Activated CD8-positive, alpha-beta memory T cell treated with anti-CD3 and anti-CD28 coated beads, Interleukin-2, amount 50 U/mL, for 1 hour (primary cell): Measurements from ENCODE around the gene MYO1D.
"Not testable (repeated sequence)": the region's sequence is repeated elsewhere in the genome, so short reads cannot be mapped to it uniquely, and the experiment has no call there.

Experiments used
- DNase-seq: peaks from one replicate; pipeline ENCODE4 v3.0.0-alpha.2; 2020; ENCODE audit errors: extremely low read depth

MYO1D gene

DNA sequence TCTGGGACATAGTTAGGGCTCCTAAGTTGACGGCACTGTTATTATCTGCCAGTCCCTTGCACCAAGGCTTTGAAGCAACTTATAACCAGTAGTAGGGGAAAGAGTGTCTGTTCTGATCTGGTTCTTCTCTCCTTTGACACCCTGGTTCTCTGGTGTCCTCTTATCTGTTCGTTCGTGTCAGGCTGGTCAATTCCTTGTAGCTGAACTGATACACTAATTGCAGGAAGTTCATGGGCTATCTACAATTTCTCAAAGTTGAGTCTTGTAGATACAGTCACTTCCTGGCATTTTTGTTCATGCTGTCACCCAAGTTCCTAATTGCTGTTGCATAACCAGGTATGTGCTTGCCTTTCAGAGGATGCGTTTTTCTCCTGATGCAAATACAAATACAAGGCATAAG is 17.3 kb upstream of the MYO1D start:
- DNase-seq, result no peak

DNA sequence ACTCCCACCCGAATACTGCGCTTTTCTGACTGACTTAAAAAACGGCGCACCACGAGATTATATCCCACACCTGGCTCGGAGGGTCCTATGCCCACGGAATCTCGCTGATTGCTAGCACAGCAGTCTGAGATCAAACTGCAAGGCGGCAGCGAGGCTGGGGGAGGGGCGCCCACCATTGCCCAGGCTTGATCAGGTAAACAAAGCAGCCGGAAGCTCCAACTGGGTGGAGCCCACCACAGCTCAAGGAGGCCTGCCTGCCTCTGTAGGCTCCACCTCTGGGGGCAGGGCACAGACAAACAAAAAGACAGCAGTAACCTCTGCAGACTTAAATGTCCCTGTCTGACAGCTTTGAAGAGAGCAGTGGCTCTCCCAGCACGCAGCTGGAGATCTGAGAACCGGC is 10.5 kb upstream of the MYO1D start:
- not testable (repeated sequence) for DNase-seq

DNA sequence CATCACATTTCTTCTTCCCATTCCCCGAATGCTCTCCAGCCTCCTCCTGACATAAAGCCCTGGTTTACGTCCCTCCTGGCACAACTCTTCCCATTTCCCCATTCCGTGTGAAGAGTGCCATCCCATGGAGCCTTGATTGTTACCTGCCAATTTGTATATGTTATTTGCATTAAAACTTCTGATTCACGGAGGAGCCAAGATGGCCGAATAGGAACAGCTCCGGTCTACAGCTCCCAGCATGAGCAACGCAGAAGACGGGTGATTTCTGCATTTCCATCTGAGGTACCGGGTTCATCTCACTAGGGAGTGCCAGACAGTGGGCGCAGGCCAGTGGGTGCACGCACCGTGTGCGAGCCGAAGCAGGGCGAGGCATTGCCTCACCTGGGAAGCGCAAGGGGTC is 10.0 kb upstream of the MYO1D start:
- not testable (repeated sequence) for DNase-seq

DNA sequence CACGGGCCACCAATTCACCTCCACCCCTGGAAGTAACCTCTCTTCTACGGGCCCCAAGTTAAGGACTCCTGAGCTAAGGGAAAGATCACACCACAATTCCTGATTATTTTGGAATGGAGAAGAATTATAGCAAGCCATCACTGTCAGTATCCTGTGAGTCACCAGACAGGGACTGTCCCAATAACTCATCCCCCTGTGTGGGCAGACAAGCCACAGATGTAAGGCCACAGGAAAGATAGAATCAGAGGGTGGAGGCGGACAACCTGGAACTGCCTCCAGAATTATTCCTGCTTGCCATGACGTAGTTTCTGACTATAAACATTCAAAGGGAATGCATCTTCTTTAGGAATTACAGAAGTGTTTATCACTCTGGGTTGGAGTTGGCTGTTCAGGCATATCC is 5.8 kb upstream of the MYO1D start:
- no peak for DNase-seq

DNA sequence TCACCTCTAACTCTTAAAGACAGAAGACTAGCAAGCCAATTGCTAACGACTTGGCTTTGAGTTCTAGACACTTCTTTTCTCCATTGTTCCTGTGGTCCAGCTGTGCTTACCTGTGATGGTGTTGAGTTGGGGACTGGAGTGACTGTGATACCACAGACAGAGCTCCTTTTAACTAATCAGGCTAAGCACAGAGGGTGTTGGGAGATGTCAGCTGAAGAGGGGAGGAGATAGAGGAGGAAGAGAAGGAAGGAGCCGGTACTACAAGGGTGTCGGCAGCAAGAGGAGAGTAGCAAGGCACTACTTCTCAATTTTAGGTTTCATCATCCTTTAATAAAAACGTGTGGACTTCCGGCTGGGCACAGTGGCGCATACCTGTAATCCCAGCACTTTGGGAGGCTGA is 5.1 kb upstream of the MYO1D start:
- no peak for DNase-seq

DNA sequence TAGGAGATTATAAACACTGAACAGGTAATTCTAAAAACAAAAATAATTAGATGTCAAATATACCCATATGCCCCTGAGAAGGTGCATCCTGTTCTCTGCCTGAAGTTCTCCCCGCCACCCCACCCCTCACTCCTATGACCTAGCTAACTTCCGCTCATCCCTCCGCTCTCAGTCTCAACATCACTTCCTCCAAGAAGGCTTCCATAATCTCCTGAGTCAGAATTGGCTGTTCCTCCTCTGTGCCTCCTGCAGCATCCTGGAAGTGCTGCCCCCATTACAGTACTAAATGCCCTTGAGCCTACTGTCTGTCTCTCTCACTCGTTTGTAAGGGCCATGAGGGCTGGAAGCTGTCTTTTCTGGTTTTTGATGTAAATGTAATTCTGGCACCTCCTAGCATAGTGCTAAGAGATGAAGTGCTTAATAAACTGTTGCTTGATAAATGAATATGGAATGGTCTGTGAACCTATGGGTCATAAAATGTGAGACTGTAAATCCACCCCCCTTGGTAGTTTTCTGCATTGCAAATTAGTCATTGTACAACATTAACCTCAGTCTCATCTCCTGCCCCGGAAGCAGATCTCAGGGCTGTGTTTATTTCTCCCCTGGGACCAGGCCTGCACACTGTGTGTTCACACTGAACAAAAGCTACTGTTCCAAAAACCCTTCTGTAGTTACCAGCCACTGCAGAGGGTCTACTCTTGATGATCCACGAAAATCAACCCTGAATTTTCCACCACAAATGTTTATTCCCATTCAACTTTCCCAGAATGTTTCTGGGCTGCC is 3.9 kb upstream of the MYO1D start:
- no peak for DNase-seq

DNA sequence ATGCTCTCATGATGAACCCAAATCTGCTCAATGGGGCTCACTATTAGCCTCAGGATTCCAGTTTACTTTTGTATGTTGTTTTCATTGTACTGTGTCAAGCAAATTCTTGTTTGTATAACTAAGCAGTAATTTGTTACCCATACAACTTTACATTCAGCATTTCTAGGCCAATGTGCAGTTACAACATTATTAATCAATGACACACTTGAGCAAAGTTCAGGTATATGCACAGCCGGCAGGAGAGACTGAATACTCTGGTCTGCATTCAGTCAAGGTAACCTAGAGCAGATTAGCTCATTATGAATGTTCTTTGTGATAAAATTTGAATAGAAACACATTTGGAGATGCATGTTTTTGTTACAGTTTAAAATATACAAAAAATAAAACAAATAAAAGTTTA is 2.2 kb upstream of the MYO1D start:
- DNase-seq, result no peak

DNA sequence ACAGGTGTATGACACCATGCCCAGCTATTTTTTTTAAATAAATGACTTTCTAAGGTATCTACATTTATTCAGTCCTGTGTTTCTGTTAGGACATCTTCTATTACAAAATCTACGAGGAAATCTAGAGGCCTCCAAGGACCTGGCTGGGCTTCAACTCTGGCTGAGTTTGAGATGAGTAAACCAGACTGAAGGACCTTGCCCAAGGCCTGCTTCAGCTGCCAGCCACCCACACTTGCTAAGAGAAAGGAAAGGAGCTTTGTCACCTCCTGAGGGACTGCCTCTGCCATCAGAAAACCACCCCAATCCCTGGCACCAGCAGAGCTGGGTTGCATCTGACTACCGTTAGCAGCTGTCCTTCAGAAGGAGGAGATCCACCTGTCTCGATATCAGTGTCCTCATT is 1.3 kb upstream of the MYO1D start:
- DNase-seq, result no peak

DNA sequence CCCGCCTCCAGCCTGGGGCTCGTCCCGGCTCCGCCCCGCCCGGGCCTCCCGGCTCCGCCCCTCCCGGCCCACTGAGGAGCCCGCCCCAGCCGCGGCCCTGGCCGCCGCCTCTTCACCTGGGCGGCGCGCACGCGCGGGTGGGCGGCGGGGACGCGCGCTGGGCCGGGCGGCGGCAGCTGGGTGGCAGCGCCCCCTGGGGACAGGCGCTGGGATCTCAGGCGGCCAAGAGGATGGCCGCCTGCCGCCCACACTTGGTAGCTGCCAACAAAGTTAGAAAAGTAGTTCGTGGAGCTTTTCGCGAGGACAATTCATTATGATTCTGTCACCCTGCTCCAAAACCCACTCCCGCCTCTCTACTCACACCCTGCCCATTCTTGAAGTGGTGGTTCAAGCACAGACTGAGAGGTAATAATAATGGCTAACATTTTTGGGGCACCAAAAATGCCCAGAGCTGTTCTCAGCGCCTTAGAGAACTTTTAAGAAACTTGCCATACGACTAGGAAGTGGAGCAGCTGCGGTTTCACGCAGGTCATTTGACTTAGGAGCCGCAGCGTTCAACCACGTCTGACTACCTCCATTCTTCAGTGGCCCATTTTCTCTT is 340 bp upstream of the MYO1D start:
- DNase-seq, result peak; percentile 48

DNA sequence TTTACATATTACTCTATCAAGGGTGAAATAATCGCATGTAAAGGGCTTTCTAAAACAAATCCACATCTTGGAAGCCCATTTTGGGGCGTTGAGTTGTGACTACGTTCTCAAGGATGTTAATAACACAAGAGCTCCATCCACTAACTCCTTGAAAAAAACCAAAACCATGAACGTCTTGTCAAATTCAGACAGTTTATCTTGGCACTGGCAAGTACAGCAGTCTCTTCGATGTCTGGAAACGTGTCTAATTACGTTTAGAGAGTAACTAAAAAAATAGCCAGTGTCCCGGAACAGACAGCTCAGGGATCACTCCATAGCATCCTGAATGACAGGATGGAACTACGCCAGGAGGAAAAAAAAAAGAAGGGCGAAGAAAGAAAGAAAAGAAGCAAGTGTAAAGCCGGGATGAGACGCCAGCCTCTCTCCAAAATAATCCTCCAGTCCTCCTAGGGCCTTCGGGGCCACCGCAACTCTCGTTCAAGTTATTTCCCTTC is 954 bp downstream of the MYO1D start:
- DNase-seq, result no peak

DNA sequence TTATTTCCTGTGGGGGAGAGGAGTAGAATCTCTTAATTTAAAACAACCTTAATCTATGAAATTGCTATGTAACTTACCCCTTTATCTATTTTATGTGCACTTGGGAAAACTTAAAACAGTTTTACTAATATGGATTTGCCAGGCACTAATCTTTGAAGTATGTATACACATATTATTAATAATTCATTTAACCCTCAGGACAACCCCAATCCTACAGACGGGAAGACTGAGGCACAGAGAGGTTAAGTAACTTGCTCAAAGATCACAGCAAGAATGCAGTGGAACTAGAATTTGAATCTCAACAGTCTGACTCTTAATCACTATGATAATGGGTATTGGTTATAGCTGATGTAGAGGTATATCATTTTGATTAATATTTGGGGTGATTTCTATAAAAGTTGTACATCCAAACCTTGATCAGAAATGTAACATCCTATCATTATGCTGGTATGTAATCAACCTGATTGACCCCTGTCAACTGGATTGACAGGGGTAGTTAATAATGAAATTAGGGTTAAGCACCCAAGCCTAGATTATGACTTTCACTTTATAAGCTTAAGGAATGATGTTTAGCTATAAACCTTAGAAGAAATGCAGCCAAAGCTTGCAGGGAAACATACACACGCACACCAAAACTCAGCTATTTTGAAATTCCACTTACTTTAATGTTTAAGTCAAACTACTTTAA is 1.6 kb downstream of the MYO1D start:
- DNase-seq, result no peak

DNA sequence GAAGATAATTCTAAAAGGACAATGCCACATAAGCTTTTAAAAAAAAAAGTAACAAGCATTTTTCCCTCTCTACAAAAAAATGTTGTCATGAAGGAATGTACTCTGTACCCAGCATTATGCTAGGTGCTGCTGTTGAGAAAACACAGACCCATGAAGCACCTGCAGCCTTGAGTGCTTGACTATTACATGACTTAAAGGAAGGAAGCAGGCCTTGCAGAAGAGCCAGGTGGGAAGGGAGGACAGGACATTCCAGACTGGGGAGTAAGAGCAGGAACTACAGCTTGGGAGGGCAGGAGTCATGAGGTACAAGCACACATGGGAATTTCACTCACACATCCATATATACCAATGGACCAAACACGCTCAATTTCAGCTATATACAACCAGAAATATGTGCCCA is 3.8 kb downstream of the MYO1D start:
- DNase-seq, result no peak

DNA sequence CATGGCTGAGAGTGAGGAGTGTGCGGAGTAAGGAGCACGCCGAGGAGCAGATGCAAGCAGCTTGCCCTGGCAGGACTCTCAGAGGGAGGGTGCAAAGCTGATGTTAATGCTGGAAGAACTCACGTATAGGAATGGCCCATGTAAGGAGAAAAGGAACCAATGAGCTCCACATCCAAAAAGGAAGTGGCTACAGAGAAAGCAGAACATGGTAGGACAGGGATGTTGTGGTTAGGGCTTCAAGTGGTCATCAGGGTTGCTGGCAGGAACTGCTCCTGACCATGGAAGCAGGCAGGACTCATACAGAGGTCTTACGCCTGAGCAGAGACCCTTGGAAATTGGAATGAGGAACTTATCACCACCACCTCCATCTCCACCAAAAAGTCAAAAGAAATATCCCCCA is 5.2 kb downstream of the MYO1D start:
- no peak for DNase-seq

DNA sequence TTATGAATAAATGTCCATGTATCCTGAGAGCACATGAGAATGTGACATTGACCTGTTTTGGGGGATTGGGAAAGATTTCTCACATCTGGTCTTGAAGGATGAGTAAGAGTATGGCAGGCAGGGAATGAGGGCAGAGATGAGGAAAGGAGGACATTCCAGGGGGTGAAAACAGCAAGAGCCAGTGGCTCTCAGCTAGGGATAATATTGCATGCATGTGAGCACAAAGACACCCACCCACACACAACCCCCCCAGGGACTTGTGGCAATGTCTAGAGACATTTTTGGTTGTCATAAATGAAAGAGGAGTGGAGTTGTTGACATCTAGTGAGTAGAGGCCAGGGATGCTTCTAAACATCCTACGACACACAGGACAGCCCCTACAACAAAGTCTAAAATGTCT is 6.0 kb downstream of the MYO1D start:
- no peak for DNase-seq

DNA sequence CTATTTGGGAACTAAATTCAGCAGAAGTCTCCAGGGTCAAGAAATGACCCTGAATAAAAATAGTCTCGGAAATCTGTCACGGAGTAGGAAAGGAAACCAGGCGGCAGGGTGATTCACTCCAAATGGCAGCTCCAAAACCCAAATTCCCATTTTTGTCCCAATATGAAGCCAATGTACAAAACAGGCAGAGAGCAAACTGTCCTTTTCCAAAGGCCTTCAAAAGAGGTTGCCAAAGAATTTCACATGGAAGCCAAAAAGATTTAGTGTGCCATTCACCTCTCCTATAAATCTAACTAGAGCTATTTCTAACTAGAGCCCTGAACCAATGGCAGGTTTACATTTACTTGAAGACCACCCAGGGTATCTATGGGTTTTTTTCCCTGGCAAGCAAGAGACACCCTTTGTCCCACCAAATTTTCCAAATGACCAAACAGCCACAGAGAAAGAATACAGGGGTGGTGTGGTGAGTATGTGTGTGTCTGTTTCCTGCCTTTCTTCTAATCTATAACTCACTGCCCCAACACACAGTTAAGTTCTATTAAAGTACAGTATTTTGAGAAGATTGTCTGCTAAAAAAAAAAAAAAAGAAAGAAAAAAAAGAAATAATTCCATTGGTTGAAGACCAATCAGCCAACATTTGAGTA is 6.8 kb downstream of the MYO1D start:
- no peak for DNase-seq

DNA sequence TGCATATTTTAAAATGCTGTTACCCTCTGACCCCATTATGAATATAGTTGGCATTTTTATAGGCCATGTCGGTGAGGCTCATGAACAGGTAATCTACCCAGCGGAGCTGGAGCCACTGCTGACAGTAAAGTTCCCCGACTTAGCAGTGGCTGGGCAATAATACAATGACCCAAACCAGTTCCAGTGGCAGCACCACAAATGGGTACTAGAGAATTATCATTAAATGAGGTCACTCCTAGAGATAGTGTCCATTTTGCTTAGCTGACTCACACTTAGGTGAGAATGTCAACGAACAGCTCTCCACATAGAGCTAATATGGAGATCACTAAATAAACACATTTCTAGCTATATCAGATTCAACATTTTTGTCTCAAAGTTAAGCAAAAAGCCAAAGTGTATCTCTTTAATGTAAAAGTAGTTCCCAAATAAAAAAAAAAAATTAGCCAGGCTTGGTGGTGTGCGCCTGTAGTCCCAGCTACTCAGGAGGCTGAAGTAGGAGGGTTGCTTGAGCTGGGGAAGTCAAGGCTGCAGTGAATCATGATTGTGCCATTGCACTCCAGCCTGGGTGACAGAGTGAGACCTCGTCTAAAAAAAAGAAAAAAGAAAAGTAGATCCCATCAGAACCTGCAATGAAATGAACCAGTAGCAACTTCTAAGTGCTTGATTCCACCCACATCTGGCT is 7.4 kb downstream of the MYO1D start:
- DNase-seq, result no peak

DNA sequence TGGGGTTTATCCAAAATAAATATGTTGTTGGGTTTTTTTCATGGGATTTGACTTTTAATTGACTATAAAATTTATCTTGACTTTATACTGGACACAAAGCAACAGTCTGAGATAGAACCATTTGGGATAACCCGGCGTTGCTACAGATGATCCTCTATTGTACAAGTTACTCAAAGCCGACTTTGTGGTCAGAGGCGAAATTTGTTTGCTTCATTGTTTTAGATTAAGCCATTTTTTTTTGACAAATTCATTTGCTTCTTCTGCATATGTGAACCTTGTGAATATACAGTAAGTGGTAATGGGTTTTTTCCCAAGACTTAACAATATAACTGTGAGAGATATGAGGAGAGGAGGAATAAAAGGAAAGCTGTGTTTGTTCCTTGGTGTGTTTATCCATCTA is 11.8 kb downstream of the MYO1D start:
- DNase-seq, result no peak

DNA sequence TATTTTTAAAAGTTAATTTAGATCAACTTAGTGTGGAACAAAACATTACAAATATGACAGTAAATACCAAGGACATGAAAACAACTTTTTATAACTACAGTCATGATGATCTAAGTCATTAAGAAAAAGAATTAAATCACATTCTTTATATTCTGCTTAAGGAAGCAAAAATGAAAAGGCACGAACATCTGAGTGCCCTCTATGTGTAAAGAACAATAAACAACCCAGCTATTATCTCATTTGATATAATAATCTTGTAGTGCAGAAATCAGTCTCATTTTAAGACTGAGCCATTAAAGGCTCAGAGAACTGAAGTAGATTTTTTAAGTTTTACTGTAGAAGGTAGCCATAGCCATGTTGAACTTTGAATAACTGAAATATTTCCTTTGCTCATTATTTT is 13.4 kb downstream of the MYO1D start:
- no peak for DNase-seq

DNA sequence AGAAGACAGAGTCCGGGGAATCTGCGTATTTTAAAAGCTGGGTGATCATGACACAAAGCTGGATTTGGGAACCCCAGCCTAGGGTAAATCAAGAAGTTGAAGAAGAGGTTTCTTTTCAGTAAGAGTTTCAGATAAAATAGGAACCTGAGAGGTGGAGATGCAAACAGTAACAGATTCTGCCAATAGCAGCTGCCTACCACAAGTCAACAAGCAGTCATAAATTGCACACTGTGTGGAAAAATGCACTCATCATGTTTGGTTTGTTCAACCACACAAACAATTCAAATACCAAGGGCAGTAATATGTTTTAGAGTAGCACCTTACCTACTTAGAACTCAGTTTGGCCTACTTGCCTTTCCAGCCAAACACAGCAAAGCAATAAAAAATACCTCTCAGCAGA is 14.0 kb downstream of the MYO1D start:
- no peak for DNase-seq

DNA sequence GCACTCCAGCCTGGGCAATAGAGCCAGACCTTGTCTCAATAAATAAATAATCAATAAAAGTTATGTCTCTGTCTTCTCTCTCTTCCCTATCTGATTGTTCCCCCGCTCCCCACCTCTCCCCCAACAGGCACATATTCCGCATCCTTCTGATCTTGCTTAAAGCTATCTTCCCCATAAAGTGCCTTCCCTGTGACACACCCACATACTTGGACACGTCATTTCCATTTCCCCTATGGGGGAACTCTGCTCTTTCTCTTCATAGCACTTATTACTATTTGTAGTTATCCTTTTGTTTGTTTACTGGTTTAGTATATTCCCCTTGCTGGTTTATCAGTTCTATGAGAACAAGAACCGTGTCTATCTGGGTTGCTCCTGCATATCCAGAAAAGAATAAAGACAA is 14.9 kb downstream of the MYO1D start:
- no peak for DNase-seq

DNA sequence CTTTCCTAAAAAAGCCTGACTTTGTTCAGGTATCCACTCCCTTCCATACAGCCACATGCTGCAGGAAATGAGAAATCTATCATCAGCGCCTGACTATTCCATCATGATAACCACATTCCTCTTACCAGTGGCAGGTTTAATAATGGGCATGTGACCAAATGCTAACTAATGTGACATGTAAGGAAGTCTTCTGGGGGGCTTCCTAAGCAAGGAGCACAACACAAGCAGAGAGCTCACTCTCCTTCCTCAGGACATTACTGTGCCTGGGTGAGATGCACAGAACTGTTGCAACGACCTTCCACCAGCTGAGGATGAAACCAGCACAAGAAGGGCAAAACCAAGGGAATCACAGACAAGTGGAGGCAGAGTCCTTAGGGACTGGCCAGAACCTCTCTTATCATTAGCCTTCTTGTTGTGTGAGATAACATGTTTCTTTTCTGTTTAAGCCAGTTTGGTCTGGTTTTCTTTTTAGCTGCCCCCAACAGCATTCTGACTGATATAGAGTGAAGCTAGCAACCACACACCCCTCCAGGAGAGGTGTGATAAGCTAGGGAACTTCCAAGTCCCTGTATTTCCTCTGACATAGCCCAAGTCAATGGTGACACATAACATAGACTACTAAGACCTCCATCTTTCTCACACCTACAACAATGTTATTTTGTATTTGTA is 16.9 kb downstream of the MYO1D start:
- no peak for DNase-seq
